Left renal cortex interstitium (tissue), 4 donors: ENCODE measurements around the gene HNRNPUL2. TPM values are rescaled to one million over a fixed set of nuclear protein-coding genes. Genes with fewer than 3 reads are reported as not detected.
"Not testable (repeated sequence)": the region's sequence is repeated elsewhere in the genome, so short reads cannot be mapped to it uniquely, and the experiment has no call there.

ENCODE experiments used
- DNase-seq, 4 donors: peaks; one replicate each; pipeline ENCODE4 v3.0.0-alpha.2; 2013; ENCODE audit warnings: low read depth in 4 of 4, low spot score in 2 of 4, missing footprints in 1 of 4
- polyA plus RNA-seq, 4 donors: library from polyadenylated mRNA; unstranded; fragments of 120-200 nt; gene quantifications; one replicate each; pipeline ENCODE4 v1.2.1, GENCODE V29; 2013; ENCODE audit not compliant: insufficient read length in 4 of 4

The HNRNPUL2 gene
- polyA plus RNA-seq, result 10 to 100 TPM; 75.9 to 91.8 (median 81.6) TPM

GRCh38 chr11:62727165-62727871 is at the start of gene HNRNPUL2:
Gene HNRNPUL2, minus strand, starts transcription at chr11:62727457. Its CDS starts 301 bp downstream, at chr11:62727156.
- peak; percentile 94 to 100 (median 98) for DNase-seq

GRCh38 chr11:62775646-62776045 is 48.4 kb upstream of the HNRNPUL2 start:
- no peak for DNase-seq

- DNase-seq, result no peak
Measured at GRCh38 chr11:62774407-62774806, 47.1 kb upstream of the HNRNPUL2 start.

GRCh38 chr11:62771144-62772021 is 44.1 kb upstream of the HNRNPUL2 start, which contains the start of gene TAF6L:
Gene TAF6L, plus strand, starts transcription at chr11:62771396. Its CDS starts 4,388 bp downstream, at chr11:62775784.
- DNase-seq, result peak; percentile 90 to 96 (median 92)

- peak in 1 of 4 donors; percentile 82 for DNase-seq
Measured at GRCh38 chr11:62770778-62771143, 43.5 kb upstream of the HNRNPUL2 start.

GRCh38 chr11:62760867-62761227 is 33.6 kb upstream of the HNRNPUL2 start:
- DNase-seq, result not testable (repeated sequence)

- DNase-seq, result no peak
Measured at GRCh38 chr11:62757846-62758788, 30.9 kb upstream of the HNRNPUL2 start.

- no peak for DNase-seq
Measured at GRCh38 chr11:62755086-62755615, 27.9 kb upstream of the HNRNPUL2 start.

GRCh38 chr11:62753736-62754603 is 26.7 kb upstream of the HNRNPUL2 start, which contains the start of gene ZBTB3:
Gene ZBTB3, minus strand, starts transcription at chr11:62754160. Its CDS starts 496 bp downstream, at chr11:62753664.
- DNase-seq, result peak; percentile 95 to 98 (median 96)

- no peak for DNase-seq
Measured at GRCh38 chr11:62752994-62753735, 25.9 kb upstream of the HNRNPUL2 start.

GRCh38 chr11:62752177-62752785 is 25.0 kb upstream of the HNRNPUL2 start:
- DNase-seq, result no peak

- not testable (repeated sequence) for DNase-seq
Measured at GRCh38 chr11:62749931-62750330, 22.7 kb upstream of the HNRNPUL2 start.

GRCh38 chr11:62747475-62748160 is 20.4 kb upstream of the HNRNPUL2 start:
- no peak for DNase-seq

GRCh38 chr11:62737196-62737595 is 9.9 kb upstream of the HNRNPUL2 start:
- DNase-seq, result no peak

GRCh38 chr11:62732830-62733229 is 5.6 kb upstream of the HNRNPUL2 start:
- DNase-seq, result no peak

- not testable (repeated sequence) for DNase-seq
Measured at GRCh38 chr11:62730076-62730475, 2.8 kb upstream of the HNRNPUL2 start.
